Amniotic epithelial cell (primary cell): ENCODE data around the gene DLG1.
"Not testable (repeated sequence)": the region's sequence is repeated elsewhere in the genome, so short reads cannot be mapped to it uniquely, and the experiment has no call there.

Source experiments
- DNase-seq: peaks from one replicate; pipeline ENCODE4 v3.0.0-alpha.2; 2010; ENCODE audit warnings: low read depth

Gene DLG1

GRCh38 chr3:197289726-197290125 is 8.7 kb downstream of the DLG1 start:
- DNase-seq = no peak

DNA sequence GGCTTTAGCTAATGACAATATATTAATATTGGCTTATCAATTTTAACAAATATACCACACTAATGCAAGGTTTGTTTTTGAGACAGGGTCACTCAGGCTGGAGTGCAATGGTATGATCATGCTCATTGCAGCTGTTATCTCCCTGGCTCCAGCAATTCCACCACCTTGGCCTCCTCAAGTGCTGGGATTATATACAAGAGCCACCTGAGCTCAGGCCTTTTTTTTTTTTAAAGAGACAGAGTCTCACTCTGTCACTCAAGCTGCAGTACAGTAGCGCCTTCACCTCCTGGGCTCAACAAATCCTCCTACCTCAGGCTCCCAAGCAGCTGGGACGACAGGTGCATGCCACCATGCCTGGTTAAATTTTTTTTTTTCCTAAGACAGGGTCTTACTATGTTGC is 11.7 kb downstream of the DLG1 start:
- DNase-seq = no peak

- no peak for DNase-seq
Observed at GRCh38 chr3:197285557-197285956, 12.9 kb downstream of the DLG1 start.

GRCh38 chr3:197283045-197283444 is 15.4 kb downstream of the DLG1 start:
- no peak for DNase-seq

GRCh38 chr3:197281849-197282248 is 16.6 kb downstream of the DLG1 start:
- DNase-seq = no peak

GRCh38 chr3:197280156-197280555 is 18.3 kb downstream of the DLG1 start:
- no peak for DNase-seq

DNA sequence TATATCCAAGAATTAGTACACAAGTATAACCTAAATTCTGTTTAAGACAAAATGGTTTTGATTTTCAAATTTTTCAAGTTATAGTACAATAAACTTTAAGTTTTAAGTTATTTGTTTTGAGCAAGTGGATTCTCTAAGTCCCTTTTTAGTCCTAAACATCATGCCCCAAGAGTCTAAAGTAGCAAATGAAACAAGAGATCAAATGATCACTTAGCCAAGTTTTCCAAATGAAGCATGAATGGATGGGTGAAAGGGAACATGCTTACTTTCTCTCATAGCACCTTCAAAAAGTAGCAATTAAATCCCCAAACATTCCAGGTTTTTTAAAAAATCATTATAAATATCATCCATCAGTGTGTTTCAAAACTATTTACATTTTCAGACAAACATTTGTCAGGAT is 19.5 kb downstream of the DLG1 start:
- DNase-seq = no peak

- not testable (repeated sequence) for DNase-seq
Observed at GRCh38 chr3:197276808-197277207, 21.6 kb downstream of the DLG1 start.

DNA sequence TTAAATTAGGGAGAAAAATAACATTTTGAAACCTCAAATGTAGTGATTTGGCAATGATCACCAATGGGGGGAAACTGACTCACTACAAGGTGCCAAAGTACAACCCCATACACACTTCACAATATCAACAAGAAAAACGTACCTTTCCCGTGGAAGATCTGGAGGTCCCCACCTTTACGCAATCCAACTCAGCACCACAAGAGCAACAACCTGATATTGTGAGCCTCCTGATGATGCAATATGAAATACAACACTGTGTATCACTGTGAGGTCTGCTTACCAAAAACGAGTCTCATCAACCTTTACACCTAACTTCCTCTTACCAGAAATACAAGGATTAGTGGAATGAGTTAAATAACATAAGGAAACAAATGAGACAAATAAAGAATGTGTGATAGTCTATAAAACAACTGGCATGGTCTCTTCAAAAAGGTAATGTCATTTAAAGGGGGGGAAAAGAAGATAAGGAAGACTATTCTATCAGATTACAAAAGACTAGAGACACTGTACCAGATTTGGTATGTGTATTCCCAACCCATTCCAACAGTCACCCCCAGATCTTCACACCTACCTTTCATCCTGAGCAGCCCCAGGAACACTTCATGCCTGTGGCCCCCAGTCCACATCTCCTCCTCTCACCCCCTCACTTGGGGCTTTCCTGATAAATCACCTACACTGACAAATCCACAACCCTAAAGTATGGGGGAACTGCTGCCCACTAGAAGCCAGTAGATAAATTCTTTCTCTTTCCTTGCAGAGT is 27.7 kb downstream of the DLG1 start:
- peak; percentile 69 for DNase-seq

- DNase-seq = no peak
Observed at GRCh38 chr3:197269024-197269423, 29.4 kb downstream of the DLG1 start.

GRCh38 chr3:197268294-197268693 is 30.1 kb downstream of the DLG1 start:
- peak; percentile 7 for DNase-seq

DNA sequence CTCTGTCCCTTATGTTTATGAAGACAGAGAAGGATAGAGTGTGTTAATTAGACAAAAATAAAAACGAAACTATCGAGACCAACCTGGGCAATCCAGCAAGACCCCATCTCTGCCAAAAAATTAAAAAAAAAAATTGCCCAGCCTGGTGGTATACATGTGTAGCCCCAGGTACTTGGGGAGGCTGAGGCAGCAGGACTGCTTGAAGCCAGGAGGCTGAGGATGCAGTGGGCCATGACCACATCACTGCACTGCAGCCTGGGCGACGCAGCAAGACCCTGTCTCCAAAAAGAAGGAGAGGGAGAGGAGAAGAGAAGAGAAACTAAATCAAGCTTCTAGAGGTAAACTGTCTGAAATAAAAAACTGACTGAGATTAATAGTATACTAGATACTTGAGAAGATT is 32.1 kb downstream of the DLG1 start:
- DNase-seq = no peak

DNA sequence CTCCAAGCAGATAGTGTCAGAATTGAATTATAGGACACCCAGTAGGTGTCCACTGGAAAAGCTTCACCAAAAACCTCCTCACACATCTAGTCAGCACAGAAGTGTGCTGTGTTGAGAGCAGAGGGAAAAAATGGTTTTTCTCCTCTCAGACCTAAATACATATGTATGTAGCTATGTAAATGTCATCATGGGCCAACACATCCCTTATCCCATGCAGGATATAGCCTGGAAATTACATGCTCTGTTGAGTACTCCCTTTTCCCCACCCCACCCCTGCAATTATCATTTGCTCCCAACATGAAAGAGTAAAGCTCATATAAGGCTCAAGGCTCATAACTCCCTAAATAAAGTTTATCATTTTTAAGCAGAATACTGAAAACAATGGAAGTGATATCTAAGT is 35.7 kb downstream of the DLG1 start:
- no peak for DNase-seq

GRCh38 chr3:197261164-197261509 is 37.3 kb downstream of the DLG1 start:
- no peak for DNase-seq

DNA sequence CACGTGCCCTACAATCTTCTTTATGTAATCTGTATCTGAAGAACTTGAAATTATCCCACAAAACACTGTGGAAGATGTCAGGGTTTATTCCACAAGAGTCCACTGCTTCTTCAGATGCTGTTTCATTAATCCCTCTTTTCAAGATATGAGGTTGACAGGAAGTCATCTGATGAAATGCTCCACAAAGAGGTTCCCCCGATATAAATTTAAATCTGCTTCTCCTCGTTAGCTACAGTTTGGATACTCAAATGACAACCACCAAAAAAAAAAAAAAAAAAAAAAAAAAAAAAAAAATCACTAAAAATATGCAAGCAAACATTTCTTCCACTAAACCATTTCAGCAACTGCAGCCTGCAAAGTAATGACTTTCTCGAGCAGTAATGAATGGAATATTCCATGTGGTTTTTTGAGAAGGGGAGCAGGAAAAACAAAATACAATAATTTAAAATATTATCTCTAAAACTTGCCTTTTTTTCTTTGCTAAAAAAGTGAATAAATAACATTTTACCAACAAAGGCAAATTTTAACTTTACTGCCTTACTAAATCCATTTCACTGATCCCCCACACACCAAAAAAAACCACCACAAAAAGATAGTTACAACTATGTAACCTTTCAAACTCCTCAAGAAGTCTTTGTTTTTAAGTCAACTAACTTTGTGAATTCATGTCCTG is 37.8 kb downstream of the DLG1 start:
- peak; percentile 40 for DNase-seq

DNA sequence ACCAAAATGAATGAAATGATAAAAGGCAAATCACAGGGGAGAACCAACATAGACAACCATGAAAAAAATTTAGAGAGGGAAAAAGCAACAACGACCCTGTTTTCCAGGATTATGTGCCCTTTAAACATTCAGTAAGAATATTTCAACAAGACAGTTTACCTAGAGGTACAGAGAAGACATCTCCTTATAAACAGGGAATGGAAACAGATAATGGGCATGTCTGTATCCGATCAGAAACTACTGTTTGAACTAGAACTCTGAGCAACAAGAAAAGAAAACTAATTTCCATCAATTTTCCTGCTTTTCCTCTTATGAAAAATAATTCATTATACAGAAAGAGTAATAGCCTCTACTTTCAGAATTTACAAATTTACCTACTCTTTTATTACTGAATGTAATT is 39.3 kb downstream of the DLG1 start:
- no peak for DNase-seq

DNA sequence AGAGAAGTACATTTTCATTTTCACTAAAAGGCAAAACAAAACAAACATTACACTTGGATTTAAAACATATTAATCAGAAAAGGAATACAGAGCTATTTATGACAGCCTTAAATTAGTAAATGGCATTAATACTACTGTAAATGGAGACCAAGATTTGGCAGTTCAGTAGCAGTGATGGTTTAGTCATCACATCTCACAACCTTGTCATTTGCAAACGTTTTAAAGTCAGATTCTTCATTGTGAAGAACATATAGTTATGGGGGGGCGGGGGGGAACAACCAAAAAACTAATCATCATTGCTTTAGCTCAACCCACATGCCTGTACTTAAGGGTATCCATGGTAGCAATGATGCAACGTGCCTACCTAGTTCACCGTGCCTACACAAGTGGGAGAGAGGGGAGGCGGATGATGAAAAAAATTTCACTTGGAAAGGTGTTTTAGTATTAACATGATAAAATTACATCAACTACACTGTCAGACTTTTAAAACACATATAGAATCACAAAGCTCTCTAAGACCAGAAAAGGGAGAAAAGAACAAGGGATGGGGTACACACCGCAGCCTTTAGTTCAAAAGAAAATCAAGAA is 40.1 kb downstream of the DLG1 start:
- DNase-seq = no peak

GRCh38 chr3:197257711-197258110 is 40.7 kb downstream of the DLG1 start:
- DNase-seq = no peak

GRCh38 chr3:197256836-197257444 is 41.5 kb downstream of the DLG1 start:
- DNase-seq = peak; percentile 54

DNA sequence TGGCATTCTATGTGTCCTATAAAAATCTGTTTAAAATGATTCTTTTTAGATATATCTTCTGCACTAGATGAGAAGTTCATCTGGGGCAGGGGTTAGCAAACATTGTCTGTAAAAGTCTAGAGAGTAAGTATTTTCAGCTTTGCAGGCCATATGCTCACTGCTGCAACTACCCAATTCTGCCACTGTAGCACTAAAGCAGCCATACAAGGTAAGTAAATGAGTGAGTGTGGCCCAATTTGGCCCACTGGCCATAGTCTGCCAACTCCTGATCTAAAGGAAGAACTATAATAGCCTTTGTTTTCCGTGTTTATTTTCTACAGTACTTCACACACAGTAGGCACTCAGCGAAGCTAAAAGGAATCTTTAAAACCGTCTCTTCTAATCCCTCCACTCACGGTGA is 42.3 kb downstream of the DLG1 start:
- DNase-seq = no peak

DNA sequence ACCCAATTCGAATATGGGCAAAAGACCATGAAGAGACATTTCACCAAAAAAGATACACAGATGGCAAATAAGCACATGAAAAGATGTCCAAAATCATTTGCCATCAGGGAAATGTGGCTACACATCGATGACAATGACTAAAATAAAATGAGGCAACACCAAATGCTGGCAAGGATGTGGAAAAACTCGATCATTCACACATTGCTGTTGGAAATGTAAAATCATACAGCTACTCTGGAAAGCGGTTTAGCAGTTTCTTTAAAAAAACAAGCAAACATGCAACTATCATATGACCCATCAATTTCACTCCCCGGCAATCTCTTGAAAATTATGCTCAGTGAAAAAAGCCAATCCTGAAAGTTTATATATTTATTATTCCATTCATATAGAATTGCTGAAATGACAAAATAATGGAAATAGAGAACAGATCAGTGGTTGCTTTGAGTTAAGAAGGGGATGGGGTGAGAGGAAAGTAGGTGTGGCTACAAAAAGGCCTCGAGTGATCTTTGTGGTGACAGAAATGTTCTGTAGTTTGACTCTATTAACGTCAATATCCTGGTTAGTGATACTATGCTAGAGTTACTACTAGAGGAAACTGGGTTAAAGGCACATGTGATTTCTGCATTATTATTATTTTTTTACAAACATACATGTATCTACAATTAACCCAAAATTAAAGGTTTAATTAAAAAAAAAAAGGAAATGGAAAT is 45.0 kb downstream of the DLG1 start:
- no peak for DNase-seq

DNA sequence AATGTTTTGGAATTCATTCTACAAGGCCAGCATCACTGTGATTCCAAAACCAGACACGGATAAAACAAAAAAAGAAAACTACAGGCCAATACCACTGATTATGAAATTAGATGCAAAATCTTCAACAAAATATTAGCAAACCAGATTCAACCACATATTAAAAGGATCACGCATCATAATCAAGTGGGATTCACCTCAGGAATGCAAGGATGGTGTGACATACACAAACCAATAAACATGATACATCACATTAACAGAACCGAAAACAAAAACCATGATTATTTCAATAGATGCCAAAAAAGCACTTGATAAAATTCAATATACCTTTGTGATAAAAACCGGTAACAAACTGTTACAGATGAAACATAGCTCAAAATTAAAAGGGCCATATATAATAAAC is 48.9 kb downstream of the DLG1 start:
- DNase-seq = peak; percentile 9
